Parathyroid adenoma (tissue), 2 donors: Measurements from ENCODE around the gene PEX12.

Source experiments
- H2AFZ ChIP-seq: fragments of 300-600 bp; sonication (generic); one replicate; pipeline ENCODE4 v1.7.0; 2017; ENCODE audit warnings: antibody characterized with exemption, mild to moderate bottlenecking
- H3K27ac ChIP-seq: fragments of 300-600 bp; sonication (generic); one replicate; pipeline ENCODE4 v1.7.0; 2017
- H3K27me3 ChIP-seq: fragments of 300-600 bp; sonication (generic); one replicate; pipeline ENCODE4 v1.7.0; 2017; ENCODE audit warnings: low read length; ENCODE audit not compliant: control insufficient read depth, insufficient read depth
- H3K36me3 ChIP-seq: fragments of 300-600 bp; sonication (generic); one replicate; pipeline ENCODE4 v1.7.0; 2017; ENCODE audit warnings: low read length; ENCODE audit not compliant: control insufficient read depth, insufficient read depth
- H3K4me1 ChIP-seq: fragments of 300-600 bp; sonication (generic); one replicate; pipeline ENCODE4 v1.7.0; 2017; ENCODE audit warnings: control low read depth
- H3K4me2 ChIP-seq: fragments of 300-600 bp; sonication (generic); one replicate; pipeline ENCODE4 v1.7.0; 2017; ENCODE audit warnings: low read length
- H3K4me3 ChIP-seq: fragments of 300-600 bp; sonication (generic); one replicate; pipeline ENCODE4 v1.7.0; 2017; ENCODE audit warnings: low read depth, low read length
- H3K79me2 ChIP-seq: fragments of 300-600 bp; sonication (generic); one replicate; pipeline ENCODE4 v1.7.0; 2017; ENCODE audit warnings: control low read depth
- H3K9ac ChIP-seq: fragments of 300-600 bp; sonication (generic); one replicate; pipeline ENCODE4 v1.7.0; 2017; ENCODE audit warnings: mild to moderate bottlenecking
- H3K9me3 ChIP-seq: fragments of 300-600 bp; sonication (generic); one replicate; pipeline ENCODE4 v1.7.0; 2017; ENCODE audit warnings: low read length; ENCODE audit not compliant: control insufficient read depth
- CTCF ChIP-seq: fragments of 300-600 bp; sonication (generic); IDR thresholded peaks from one replicate; pipeline ENCODE4 v1.7.0; 2017; ENCODE audit warnings: antibody characterized with exemption, mild to moderate bottlenecking
- donor health status: primary hyperparathyroidism.

PEX12 gene

GRCh38 chr17:35578197-35578928 lies at the start of gene PEX12:
Gene PEX12, minus strand, starts transcription at chr17:35578571. Its CDS starts 550 bp downstream, at chr17:35578021.
- Histone ChIP-seq H3K27ac (peak within 1 kb of the TSS; percentile 90), H3K9ac (peak within 1 kb of the TSS; percentile 47), H3K4me1 (peaks cover 12% of the 10 kb centered on the region), H3K27me3 (no peaks in the 10 kb centered on the region), H3K79me2 (no peaks in the 10 kb centered on the region), H3K4me3 (peak within 1 kb of the TSS; percentile 77), H3K9me3 (no peaks in the 10 kb centered on the region), H3K4me2 (peak within 1 kb of the TSS; percentile 94), H3K36me3 (no peaks in the 10 kb centered on the region), H2AFZ (peak within 1 kb of the TSS; percentile 89)
- peak; percentile 14 for TF ChIP-seq CTCF

- no peak for TF ChIP-seq CTCF
- Histone ChIP-seq H3K27me3 (no peaks in the 10 kb centered on the region), H3K36me3 (no peaks in the 10 kb centered on the region)
Observed at GRCh38 chr17:35627417-35627816, 49.0 kb upstream of the PEX12 start.

GRCh38 chr17:35621768-35622167 lies 43.4 kb upstream of the PEX12 start:
- Histone ChIP-seq H3K79me2 (no peaks in the 10 kb centered on the region), H2AFZ (no peak overlapping the region), H3K9ac (no peak overlapping the region), H3K4me2 (peak overlapping the region; percentile 20), H3K4me3 (no peak overlapping the region), H3K9me3 (no peaks in the 10 kb centered on the region), H3K4me1 (peaks cover 37% of the 10 kb centered on the region), H3K36me3 (no peaks in the 10 kb centered on the region), H3K27ac (peak overlapping the region; percentile 53), H3K27me3 (no peaks in the 10 kb centered on the region)
- no peak for TF ChIP-seq CTCF

More at GRCh38 chr17:35627417-35627816, 49.0 kb upstream of the PEX12 start:
- no peak overlapping the region for H3K9ac ChIP-seq
- peak overlapping the region; percentile 38 for H3K27ac ChIP-seq
- H3K4me1 ChIP-seq: peaks cover 21% of the 10 kb centered on the region
- H2AFZ ChIP-seq: no peak overlapping the region
- peaks cover 5% of the 10 kb centered on the region for H3K79me2 ChIP-seq
- no peaks in the 10 kb centered on the region for H3K9me3 ChIP-seq
- no peak overlapping the region for H3K4me3 ChIP-seq
- no peak overlapping the region for H3K4me2 ChIP-seq

- no peak overlapping the region for H3K9ac ChIP-seq
- no peak overlapping the region for H3K4me3 ChIP-seq
- no peaks in the 10 kb centered on the region for H3K27me3 ChIP-seq
- peaks cover 4% of the 10 kb centered on the region for H3K79me2 ChIP-seq
- H3K27ac ChIP-seq: peak overlapping the region; percentile 3
- H3K4me1 ChIP-seq: peaks cover 24% of the 10 kb centered on the region
- no peaks in the 10 kb centered on the region for H3K36me3 ChIP-seq
- peak overlapping the region; percentile 29 for H3K4me2 ChIP-seq
- TF ChIP-seq CTCF: no peak
- H3K9me3 ChIP-seq: no peaks in the 10 kb centered on the region
- H2AFZ ChIP-seq: no peak overlapping the region
Observed at GRCh38 chr17:35618628-35619027, 40.3 kb upstream of the PEX12 start.

- TF ChIP-seq CTCF: no peak
- Histone ChIP-seq H3K9me3 (no peaks in the 10 kb centered on the region), H3K9ac (no peak overlapping the region), H3K79me2 (peaks cover 13% of the 10 kb centered on the region), H3K4me3 (no peak overlapping the region), H3K27ac (no peak overlapping the region), H3K4me2 (no peak overlapping the region), H3K4me1 (peaks cover 29% of the 10 kb centered on the region), H3K36me3 (no peaks in the 10 kb centered on the region), H3K27me3 (no peaks in the 10 kb centered on the region), H2AFZ (no peak overlapping the region)
Observed at GRCh38 chr17:35617505-35617904, 39.1 kb upstream of the PEX12 start.
